ENCODE results near the gene PADI1.

Gene PADI1

GRCh38 chr1:17183388-17184160 lies 21.4 kb upstream of the PADI1 start:
- DNase-seq, result no peak

- no peak for DNase-seq
Measured at GRCh38 chr1:17184161-17184665, 20.7 kb upstream of the PADI1 start.

- no peak for DNase-seq
Measured at GRCh38 chr1:17184822-17185484, 20.0 kb upstream of the PADI1 start.

GRCh38 chr1:17185485-17185860 lies 19.5 kb upstream of the PADI1 start:
- DNase-seq, result no peak

GRCh38 chr1:17186216-17186909 lies 18.6 kb upstream of the PADI1 start:
- no peak for DNase-seq

GRCh38 chr1:17187051-17187450 lies 17.9 kb upstream of the PADI1 start:
- no peak for DNase-seq

- DNase-seq, result no peak
Measured at GRCh38 chr1:17188217-17188616, 16.7 kb upstream of the PADI1 start.

GRCh38 chr1:17188889-17189631 lies 15.9 kb upstream of the PADI1 start:
- no peak for DNase-seq

GRCh38 chr1:17189632-17189990 lies 15.3 kb upstream of the PADI1 start:
- DNase-seq, result no peak

GRCh38 chr1:17190010-17190995 lies 14.6 kb upstream of the PADI1 start:
- no peak for DNase-seq

- DNase-seq, result peak in 1 of 3 donors; percentile 24
Measured at GRCh38 chr1:17191990-17192242, 13.0 kb upstream of the PADI1 start.

GRCh38 chr1:17192394-17193221 lies 12.3 kb upstream of the PADI1 start:
- no peak for DNase-seq

GRCh38 chr1:17193222-17194132 lies 11.5 kb upstream of the PADI1 start:
- DNase-seq, result no peak

GRCh38 chr1:17194133-17194475 lies 10.8 kb upstream of the PADI1 start:
- no peak for DNase-seq

- no peak for DNase-seq
Measured at GRCh38 chr1:17194615-17195528, 10.1 kb upstream of the PADI1 start.

GRCh38 chr1:17195731-17196130 lies 9.2 kb upstream of the PADI1 start:
- no peak for DNase-seq

- DNase-seq, result no peak
Measured at GRCh38 chr1:17196496-17197185, 8.3 kb upstream of the PADI1 start.

GRCh38 chr1:17197696-17198095 lies 7.2 kb upstream of the PADI1 start:
- no peak for DNase-seq

Data from suppressor macrophage treated with lipopolysaccharide for 1 hour (primary cell).